ENCODE results near the gene MYEOV.

DNA sequence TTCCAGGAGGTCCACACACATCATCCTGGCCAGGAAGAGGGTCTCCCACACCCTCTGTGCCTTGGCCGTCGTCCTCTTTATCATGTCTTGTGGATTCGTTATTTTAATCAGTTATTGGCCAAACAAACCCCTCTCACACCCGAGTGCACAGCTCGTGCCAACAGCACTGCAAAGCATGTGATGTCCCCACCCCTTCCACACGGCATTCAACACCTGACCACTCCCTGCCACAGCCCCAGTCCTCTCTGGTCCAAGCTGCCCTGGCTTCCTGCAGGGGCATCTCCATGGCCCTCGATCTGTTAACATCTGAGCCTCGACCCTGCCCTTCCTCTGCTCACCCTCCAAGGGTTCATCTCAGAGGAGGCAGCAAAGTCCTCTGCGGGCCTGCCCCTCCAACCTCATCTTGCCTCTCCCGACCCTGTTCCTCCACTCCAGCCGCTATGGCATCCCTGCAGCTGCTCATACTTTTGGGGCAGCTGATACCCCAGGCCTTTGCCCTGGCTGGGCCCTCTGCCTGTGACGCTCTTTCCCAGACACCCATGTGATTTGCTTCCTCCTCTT, 14.0 kb downstream of the MYEOV start:
- TF ChIP-seq ZNF274 (IDR thresholded peaks at IDR 0.05; ENCODE audit: low read depth, low read length), result no peak
- TF ChIP-seq YY1 (IDR thresholded peaks at IDR 0.05; ENCODE audit: insufficient read depth, insufficient read length), result no peak
- TF ChIP-seq SUZ12 (IDR thresholded peaks at IDR 0.05; ENCODE audit: extremely low read depth, insufficient read depth, insufficient read length), result no peak
